NT2/D1 (cell line): ENCODE data around the gene AMPH.
A peak's percentile ranks its signal among the peaks of the same experiment; 100 is the strongest.

Experiments
- DNase-seq: peaks from one replicate; pipeline ENCODE4 v3.0.0-alpha.2; 2011; ENCODE audit warnings: low read depth, low spot score
- H3K27me3 ChIP-seq: 2 replicates; pipeline ENCODE4 v1.6.0; 2011; ENCODE audit warnings: mild to moderate bottlenecking; ENCODE audit not compliant: insufficient read length, insufficient read depth
- H3K36me3 ChIP-seq: 2 replicates; pipeline ENCODE4 v1.6.1; 2011; ENCODE audit warnings: mild to moderate bottlenecking, low read length, mixed read lengths; ENCODE audit not compliant: insufficient read depth, insufficient read length
- H3K4me1 ChIP-seq: 2 replicates; pipeline ENCODE4 v1.5.1; 2011; ENCODE audit not compliant: insufficient read depth, insufficient read length
- H3K4me3 ChIP-seq: 2 replicates; pipeline ENCODE4 v1.5.1; 2011; ENCODE audit warnings: low read depth; ENCODE audit not compliant: insufficient read length
- H3K9ac ChIP-seq: 2 replicates; pipeline ENCODE4 v1.6.0; 2011; ENCODE audit warnings: low read depth; ENCODE audit not compliant: insufficient read length
- H3K9me3 ChIP-seq: 2 replicates; pipeline ENCODE4 v1.5.1; 2011; ENCODE audit warnings: mild to moderate bottlenecking, low read length; ENCODE audit not compliant: insufficient read depth
- SUZ12 ChIP-seq: IDR thresholded peaks from 2 replicates; pipeline ENCODE4 v1.6.1; 2011; ENCODE audit not compliant: insufficient read length, insufficient read depth; ENCODE audit errors: extremely low read depth
- YY1 ChIP-seq: IDR thresholded peaks from 2 replicates; pipeline ENCODE4 v1.6.1; 2011; ENCODE audit not compliant: insufficient read length, insufficient read depth
- ZNF274 ChIP-seq: IDR thresholded peaks from 2 replicates; pipeline ENCODE4 v1.6.1; 2011; ENCODE audit warnings: mild to moderate bottlenecking, low read depth, low read length

The AMPH gene

DNA sequence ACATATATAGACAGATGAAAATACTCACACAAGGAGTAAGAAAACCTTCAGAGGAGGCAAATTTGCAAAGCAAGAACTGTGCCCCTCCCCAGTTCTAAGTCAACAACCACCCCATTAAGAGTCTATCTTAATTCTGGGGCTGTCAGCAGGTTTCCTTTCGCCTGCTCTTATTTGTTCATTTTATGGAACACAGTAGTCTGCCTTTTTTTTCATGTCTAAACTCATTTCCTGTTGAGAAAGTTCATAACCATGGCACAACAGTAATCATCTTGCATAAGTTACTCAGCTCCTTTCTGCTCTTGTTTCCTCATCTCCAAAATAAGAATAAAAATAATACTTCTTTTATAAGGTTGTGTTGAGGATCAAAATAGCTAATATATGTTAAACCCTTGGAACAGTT lies 25.8 kb upstream of the AMPH start:
- H3K4me3 ChIP-seq, result no peak overlapping the region
- no peaks in the 10 kb centered on the region for H3K36me3 ChIP-seq
- H3K9ac ChIP-seq, result no peak overlapping the region
- no peak for TF ChIP-seq ZNF274
- no peak for TF ChIP-seq YY1
- no peak for TF ChIP-seq SUZ12
- no peaks in the 10 kb centered on the region for H3K4me1 ChIP-seq
- DNase-seq, result no peak
- H3K27me3 ChIP-seq, result no peaks in the 10 kb centered on the region
- no peaks in the 10 kb centered on the region for H3K9me3 ChIP-seq

DNA sequence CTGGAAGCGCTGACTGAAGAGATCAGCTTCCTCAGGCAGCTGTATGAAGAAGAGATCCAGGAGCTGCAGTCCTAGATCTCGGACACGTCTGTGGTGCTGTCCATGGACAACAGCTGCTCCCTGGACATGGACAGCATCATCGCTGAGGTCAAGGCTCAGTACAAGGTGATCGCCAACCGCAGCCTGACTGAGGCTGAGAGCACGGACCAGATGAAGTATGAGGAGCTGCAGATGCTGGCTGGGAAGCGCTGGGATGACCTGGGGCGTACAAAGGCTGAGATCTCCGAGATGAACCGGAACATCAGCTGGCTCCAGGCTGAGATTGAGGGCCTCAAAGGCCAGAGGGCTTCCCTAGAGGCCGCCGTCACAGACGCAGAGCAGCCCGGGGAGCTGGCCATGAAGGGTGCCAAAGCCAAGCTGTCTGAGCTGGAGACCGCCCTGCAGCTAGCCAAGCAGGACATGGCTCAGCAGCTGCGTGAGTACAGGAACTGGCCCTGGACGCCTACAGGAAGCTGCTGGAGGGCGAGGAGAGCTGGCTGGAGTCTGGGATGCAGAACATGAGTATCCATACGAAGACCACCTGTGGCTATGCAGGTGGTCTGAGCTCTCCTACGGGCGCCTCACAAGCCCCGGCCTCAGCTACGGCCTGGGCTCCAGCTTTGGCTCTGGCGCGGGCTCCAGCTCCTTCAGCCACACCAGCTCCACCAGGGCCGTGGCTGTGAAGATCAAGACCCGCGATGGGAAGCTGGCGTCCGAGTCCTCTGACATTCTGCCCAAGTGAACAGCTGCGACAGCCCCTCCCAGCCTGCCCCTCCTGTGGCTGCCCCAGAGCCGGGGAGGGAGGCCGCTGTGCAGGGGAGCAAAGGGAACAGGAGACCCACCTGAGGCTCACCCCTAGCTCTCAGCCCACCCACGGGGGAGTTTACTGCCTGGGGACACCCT lies 24.9 kb upstream of the AMPH start:
- no peaks in the 10 kb centered on the region for H3K9me3 ChIP-seq
- no peaks in the 10 kb centered on the region for H3K4me1 ChIP-seq
- H3K36me3 ChIP-seq, result no peaks in the 10 kb centered on the region
- H3K4me3 ChIP-seq, result no peak overlapping the region
- no peak for DNase-seq
- H3K9ac ChIP-seq, result no peak overlapping the region
- TF ChIP-seq ZNF274 (no peak), SUZ12 (no peak), YY1 (no peak)
- no peaks in the 10 kb centered on the region for H3K27me3 ChIP-seq

DNA sequence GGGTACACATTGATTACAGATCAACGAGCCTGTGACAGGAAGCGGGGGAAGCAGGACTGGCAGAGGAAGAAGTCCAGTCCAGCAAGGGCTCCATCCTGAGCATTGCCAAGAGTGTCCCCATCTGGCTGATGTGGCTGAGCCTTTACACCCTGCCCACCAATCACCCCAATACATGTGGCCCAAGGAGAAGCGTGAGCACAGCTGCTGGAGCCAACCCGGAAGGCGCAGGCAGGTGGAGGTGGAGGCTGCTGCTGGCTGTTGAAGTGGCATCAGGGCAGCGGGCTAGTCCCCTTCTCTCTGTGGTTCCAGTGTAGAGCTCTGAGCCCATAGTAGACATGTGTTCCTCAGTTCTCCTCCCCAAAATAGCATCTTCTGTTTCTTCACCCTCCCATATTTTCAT lies 6.8 kb upstream of the AMPH start:
- no peaks in the 10 kb centered on the region for H3K36me3 ChIP-seq
- no peak for DNase-seq
- H3K4me3 ChIP-seq, result no peak overlapping the region
- no peaks in the 10 kb centered on the region for H3K4me1 ChIP-seq
- no peak for TF ChIP-seq ZNF274
- TF ChIP-seq SUZ12, result no peak
- no peak for TF ChIP-seq YY1
- no peak overlapping the region for H3K9ac ChIP-seq
- H3K9me3 ChIP-seq, result no peaks in the 10 kb centered on the region
- H3K27me3 ChIP-seq, result no peaks in the 10 kb centered on the region

DNA sequence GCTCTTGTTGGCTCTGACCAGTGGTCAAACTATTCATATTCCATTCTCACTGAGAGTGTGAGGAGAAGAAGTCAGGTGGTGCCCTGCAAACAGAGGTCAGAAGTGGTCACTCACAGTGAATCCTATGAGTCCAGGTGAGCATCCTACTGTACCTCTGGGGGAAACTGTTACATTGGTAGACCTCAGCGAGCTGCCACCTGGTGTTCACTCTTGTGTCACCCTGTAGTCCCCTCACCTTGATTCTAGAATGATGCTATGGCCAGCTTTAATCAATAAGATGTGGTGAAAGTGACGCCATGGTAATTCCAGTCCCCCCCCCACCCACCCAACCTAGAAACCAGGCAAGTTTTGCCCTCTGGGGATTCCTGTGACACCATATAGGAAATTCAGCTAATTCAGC lies 1.2 kb upstream of the AMPH start:
- Histone ChIP-seq H3K9ac (no peak overlapping the region), H3K4me3 (no peak overlapping the region), H3K27me3 (peaks cover 38% of the 10 kb centered on the region), H3K36me3 (no peaks in the 10 kb centered on the region), H3K4me1 (no peaks in the 10 kb centered on the region), H3K9me3 (no peaks in the 10 kb centered on the region)
- no peak for DNase-seq
- TF ChIP-seq YY1 (no peak), SUZ12 (no peak), ZNF274 (no peak)

DNA sequence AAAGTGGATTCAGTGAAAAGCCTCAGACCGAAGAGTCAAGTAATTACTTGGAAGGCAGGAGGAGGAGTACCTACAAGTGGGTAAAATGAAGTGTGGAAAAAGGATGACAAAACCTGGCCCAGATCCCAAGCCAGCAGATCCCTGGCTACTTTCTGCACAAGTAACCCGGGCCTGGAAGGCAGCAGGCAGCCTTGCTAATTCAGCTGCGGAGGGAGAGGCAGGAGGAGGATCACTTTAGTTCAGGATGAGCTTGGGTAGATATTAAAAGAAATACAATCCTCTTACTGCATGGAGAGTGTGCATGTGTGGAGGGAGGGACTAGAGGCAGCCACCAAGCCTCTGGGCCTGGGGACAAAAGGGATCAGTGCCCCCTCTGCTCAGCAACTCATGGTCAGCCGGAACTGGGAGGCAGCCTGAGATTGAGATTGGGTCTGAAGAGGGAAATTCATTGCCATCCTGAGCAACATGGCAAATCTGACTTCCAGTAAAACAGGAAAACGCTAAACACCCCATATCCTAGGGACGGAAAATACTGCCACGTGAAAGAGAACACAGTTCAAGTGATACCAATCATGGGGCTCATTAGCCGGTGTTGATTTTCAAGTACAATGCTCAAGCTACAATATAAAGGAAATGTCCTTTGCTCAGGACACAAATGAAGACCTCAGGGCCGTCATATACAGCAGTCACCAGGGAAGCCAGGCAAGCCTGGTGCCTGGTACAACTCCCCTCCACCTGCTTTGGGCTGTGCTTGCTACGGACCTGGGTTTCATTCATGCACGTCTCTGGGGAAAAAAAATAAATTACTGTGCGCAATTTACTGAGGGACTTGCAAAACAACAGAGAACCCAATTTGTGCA lies 1.3 kb downstream of the AMPH start:
- peak overlapping the region; percentile 83 for H3K9ac ChIP-seq
- H3K4me3 ChIP-seq, result no peak overlapping the region
- peaks cover 38% of the 10 kb centered on the region for H3K27me3 ChIP-seq
- TF ChIP-seq ZNF274 (no peak), YY1 (no peak), SUZ12 (no peak)
- peaks cover 9% of the 10 kb centered on the region; the same call in 1 of the 2 replicates for H3K9me3 ChIP-seq
- H3K4me1 ChIP-seq, result no peaks in the 10 kb centered on the region
- no peaks in the 10 kb centered on the region for H3K36me3 ChIP-seq
- no peak for DNase-seq

DNA sequence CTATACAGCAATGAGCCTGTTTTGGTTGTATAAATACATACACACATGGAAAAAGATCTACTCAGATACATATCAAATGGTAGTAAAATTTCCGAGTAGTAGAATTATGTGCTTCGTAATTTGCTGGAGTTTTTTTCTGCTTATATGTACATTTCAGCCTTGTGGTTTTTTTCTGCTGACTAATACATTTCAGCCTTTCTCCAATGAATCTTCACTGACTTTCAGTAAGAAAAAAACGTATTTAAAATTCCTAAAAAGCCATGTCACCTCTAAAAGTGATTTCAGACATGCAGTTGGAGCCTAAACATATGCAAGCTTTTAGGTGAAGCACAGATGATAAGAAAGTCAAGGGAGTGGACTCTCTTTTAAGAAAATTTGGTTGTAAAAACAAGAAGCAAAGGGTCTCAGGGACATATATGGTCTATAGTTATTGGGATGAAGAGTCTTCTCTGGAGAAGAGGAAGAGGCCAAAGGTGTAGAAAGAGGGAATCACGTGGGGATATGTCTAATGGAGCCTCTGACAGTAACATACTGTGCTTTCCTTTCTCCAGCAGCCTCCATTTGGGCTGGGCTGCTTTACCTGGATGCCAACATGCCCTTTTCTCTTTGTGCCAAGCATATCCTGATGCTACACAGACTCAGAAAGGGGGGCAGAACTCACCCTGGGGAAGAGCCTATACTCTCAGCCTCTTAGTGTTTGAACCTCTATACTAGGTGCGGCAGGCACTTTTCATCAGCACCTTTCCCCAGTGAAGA lies 2.4 kb downstream of the AMPH start:
- no peak for TF ChIP-seq ZNF274
- no peak for TF ChIP-seq YY1
- no peak for TF ChIP-seq SUZ12
- Histone ChIP-seq H3K4me3 (no peak overlapping the region), H3K9ac (no peak overlapping the region), H3K27me3 (peaks cover 38% of the 10 kb centered on the region), H3K4me1 (no peaks in the 10 kb centered on the region), H3K9me3 (peaks cover 11% of the 10 kb centered on the region; the same call in 1 of the 2 replicates), H3K36me3 (no peaks in the 10 kb centered on the region)
- no peak for DNase-seq
